Embryonic facial prominence (tissue), 1 donor: ENCODE measurements around the gene KASH5.

ENCODE experiments used
- DNase-seq: peaks from one replicate; pipeline ENCODE4 v3.0.0-alpha.2; 2016; ENCODE audit errors: extremely low spot score

Gene KASH5

GRCh38 chr19:49395581-49396407 lies 7.7 kb downstream of the KASH5 start:
- DNase-seq, result no peak

- no peak for DNase-seq
These were observed 8.9 kb downstream of the KASH5 start for GRCh38 chr19:49396738-49397505.

GRCh38 chr19:49398001-49398615 lies 10.1 kb downstream of the KASH5 start:
- no peak for DNase-seq

GRCh38 chr19:49398931-49399330 lies 10.9 kb downstream of the KASH5 start:
- DNase-seq, result no peak

GRCh38 chr19:49400029-49400428 lies 12.0 kb downstream of the KASH5 start:
- DNase-seq, result no peak

- no peak for DNase-seq
These were observed 15.5 kb downstream of the KASH5 start for GRCh38 chr19:49403404-49404187.

GRCh38 chr19:49407079-49407478 lies 19.0 kb downstream of the KASH5 start:
- DNase-seq, result no peak

GRCh38 chr19:49407482-49408015 lies 19.5 kb downstream of the KASH5 start:
- DNase-seq, result no peak

- DNase-seq, result no peak
These were observed 20.9 kb downstream of the KASH5 start for GRCh38 chr19:49408816-49409440.

GRCh38 chr19:49409441-49410029 lies 21.5 kb downstream of the KASH5 start:
- DNase-seq, result no peak

- no peak for DNase-seq
These were observed 23.8 kb downstream of the KASH5 start for GRCh38 chr19:49411681-49412326.

GRCh38 chr19:49413348-49413747 lies 25.3 kb downstream of the KASH5 start:
- no peak for DNase-seq

- DNase-seq, result no peak
These were observed 26.2 kb downstream of the KASH5 start for GRCh38 chr19:49414256-49414655.

GRCh38 chr19:49415102-49415809 lies 27.2 kb downstream of the KASH5 start:
- no peak for DNase-seq

- no peak for DNase-seq
These were observed 27.8 kb downstream of the KASH5 start for GRCh38 chr19:49415810-49416200.

GRCh38 chr19:49417088-49417487 lies 29.0 kb downstream of the KASH5 start:
- no peak for DNase-seq

GRCh38 chr19:49418511-49418910 lies 30.5 kb downstream of the KASH5 start:
- DNase-seq, result no peak

GRCh38 chr19:49419173-49419572 lies 31.1 kb downstream of the KASH5 start:
- no peak for DNase-seq

- DNase-seq, result no peak
These were observed 32.2 kb downstream of the KASH5 start for GRCh38 chr19:49420227-49420626.
